ENCODE measurements around the gene SIK3. TPM values are rescaled to one million over a fixed set of nuclear protein-coding genes. Genes with fewer than 3 reads are reported as not detected.

The SIK3 gene
- total RNA-seq, 1 experiment from 2014 or later: 14.5 TPM

DNA sequence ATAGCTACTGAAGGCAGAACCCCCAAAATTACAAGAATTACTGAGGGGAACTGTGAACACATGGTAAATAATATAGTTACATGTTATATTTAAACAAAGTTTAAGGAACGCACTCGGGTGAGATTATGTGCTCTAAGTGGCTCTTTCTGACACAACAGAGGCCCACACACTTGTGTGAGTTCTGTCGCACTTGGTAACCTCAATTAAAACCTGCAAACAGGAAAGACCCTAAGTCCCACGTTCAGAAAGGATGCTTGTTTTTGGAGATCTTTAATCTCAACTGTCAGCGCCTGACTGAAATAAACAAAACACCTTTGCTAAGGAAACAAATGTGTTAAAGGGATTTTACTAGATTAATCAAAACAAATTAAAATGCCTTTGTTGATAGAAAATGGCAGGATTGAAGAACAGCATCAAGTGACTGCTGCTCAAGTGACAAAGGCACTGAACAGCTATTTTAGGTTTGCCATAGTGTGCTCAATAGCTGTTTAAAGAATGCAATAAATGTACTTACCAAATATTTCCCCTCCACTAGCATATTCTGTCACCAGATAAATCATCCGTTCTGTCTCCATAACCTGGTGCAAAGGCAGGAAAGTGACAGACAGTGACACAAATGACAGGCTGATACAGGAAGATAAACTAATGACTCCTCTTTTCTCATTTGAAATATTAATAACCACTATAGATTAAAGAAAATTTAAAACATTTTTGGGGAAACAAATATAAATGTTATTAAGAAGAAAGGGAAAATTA, 144.5 kb downstream of the SIK3 start:
- H3K9ac ChIP-seq (ENCODE audit: low read length): no peak overlapping the region
- ATAC-seq (no peak), DNase-seq (no peak)
- H3K36me3 ChIP-seq (ENCODE audit: low read depth, low read length): no peaks in the 10 kb centered on the region; the same call in 1 of the 2 replicates
- TF ChIP-seq CTCF (conservative IDR thresholded peaks at IDR 0.05; ENCODE audit: low read depth, low read length) (no peak), EZH2 (IDR thresholded peaks at IDR 0.05; ENCODE audit: low read length, unreplicated experiment) (no peak), EZH2phosphoT487 (IDR thresholded peaks at IDR 0.05; ENCODE audit: borderline replicate concordance, low read length) (no peak)
- no peaks in the 10 kb centered on the region for H3K9me2 ChIP-seq (replicated peaks; ENCODE audit: low read length)
- H4K20me1 ChIP-seq (ENCODE audit: low read length): no peaks in the 10 kb centered on the region
- intact Hi-C loops (cut with micrococcal nuclease): no loop called here
- H3F3A ChIP-seq (ENCODE audit: low read length, unreplicated experiment): no peaks in the 10 kb centered on the region
- no peaks in the 10 kb centered on the region for H3K79me2 ChIP-seq (ENCODE audit: low read length)
- H3K27me3 ChIP-seq (ENCODE audit: low read length): no peaks in the 10 kb centered on the region
- H2AFZ ChIP-seq (ENCODE audit: low read length): no peak overlapping the region
- CTCF ChIA-PET: no interaction called here
- no peak overlapping the region for H3K27ac ChIP-seq (ENCODE audit: low read length)
- no peak overlapping the region for H3K4me3 ChIP-seq (ENCODE audit: low read length)
- POLR2A ChIA-PET (ENCODE audit: unreplicated experiment): no interaction called here
- H3K4me2 ChIP-seq (ENCODE audit: low read length): no peak overlapping the region
- H3K4me1 ChIP-seq (ENCODE audit: insufficient read depth, low read length): peaks cover 7% of the 10 kb centered on the region
- no peaks in the 10 kb centered on the region for H3K9me3 ChIP-seq (ENCODE audit: low read length)
- no TSS peak for BruUV-seq (replicated peaks)

GRCh38 chr11:116951762-116952161, 146.5 kb downstream of the SIK3 start:
- H4K20me1 ChIP-seq (ENCODE audit: low read length): no peaks in the 10 kb centered on the region
- BruUV-seq (replicated peaks): no TSS peak
- no peak overlapping the region for H3K4me3 ChIP-seq (ENCODE audit: low read length)
- no peaks in the 10 kb centered on the region for H3K27me3 ChIP-seq (ENCODE audit: low read length)
- ATAC-seq (no peak), DNase-seq (no peak)
- intact Hi-C loops (cut with micrococcal nuclease): no loop called here
- no peaks in the 10 kb centered on the region for H3K79me2 ChIP-seq (ENCODE audit: low read length)
- no peaks in the 10 kb centered on the region for H3K9me2 ChIP-seq (replicated peaks; ENCODE audit: low read length)
- H3F3A ChIP-seq (ENCODE audit: low read length, unreplicated experiment): no peaks in the 10 kb centered on the region
- ChIA-PET POLR2A (ENCODE audit: unreplicated experiment) (no interaction called here), CTCF (no interaction called here)
- H3K36me3 ChIP-seq (ENCODE audit: low read depth, low read length): no peaks in the 10 kb centered on the region; the same call in 1 of the 2 replicates
- H2AFZ ChIP-seq (ENCODE audit: low read length): no peak overlapping the region
- H3K4me2 ChIP-seq (ENCODE audit: low read length): no peak overlapping the region
- no peak overlapping the region for H3K27ac ChIP-seq (ENCODE audit: low read length)
- no peaks in the 10 kb centered on the region for H3K9me3 ChIP-seq (ENCODE audit: low read length)
- peaks cover 14% of the 10 kb centered on the region for H3K4me1 ChIP-seq (ENCODE audit: insufficient read depth, low read length)
- no peak for TF ChIP-seq CTCF (conservative IDR thresholded peaks at IDR 0.05; ENCODE audit: low read depth, low read length)
- no peak for TF ChIP-seq EZH2 (IDR thresholded peaks at IDR 0.05; ENCODE audit: low read length, unreplicated experiment)
- no peak for TF ChIP-seq EZH2phosphoT487 (IDR thresholded peaks at IDR 0.05; ENCODE audit: borderline replicate concordance, low read length)
- no peak overlapping the region for H3K9ac ChIP-seq (ENCODE audit: low read length)

GRCh38 chr11:116950210-116950609, 148.0 kb downstream of the SIK3 start:
- H3K27ac ChIP-seq (ENCODE audit: low read length): no peak overlapping the region
- H3K27me3 ChIP-seq (ENCODE audit: low read length): no peaks in the 10 kb centered on the region
- no peak for DNase-seq
- H3K9me3 ChIP-seq (ENCODE audit: low read length): no peaks in the 10 kb centered on the region
- no peak overlapping the region for H3K9ac ChIP-seq (ENCODE audit: low read length)
- H3K4me1 ChIP-seq (ENCODE audit: insufficient read depth, low read length): peaks cover 24% of the 10 kb centered on the region
- H4K20me1 ChIP-seq (ENCODE audit: low read length): no peaks in the 10 kb centered on the region
- H3K79me2 ChIP-seq (ENCODE audit: low read length): no peaks in the 10 kb centered on the region
- no peaks in the 10 kb centered on the region for H3F3A ChIP-seq (ENCODE audit: low read length, unreplicated experiment)
- ChIA-PET POLR2A (ENCODE audit: unreplicated experiment) (no interaction called here), CTCF (no interaction called here)
- no peak overlapping the region for H2AFZ ChIP-seq (ENCODE audit: low read length)
- no peak overlapping the region for H3K4me3 ChIP-seq (ENCODE audit: low read length)
- TF ChIP-seq EZH2 (IDR thresholded peaks at IDR 0.05; ENCODE audit: low read length, unreplicated experiment) (no peak), CTCF (conservative IDR thresholded peaks at IDR 0.05; ENCODE audit: low read depth, low read length) (no peak), EZH2phosphoT487 (IDR thresholded peaks at IDR 0.05; ENCODE audit: borderline replicate concordance, low read length) (no peak)
- no peak overlapping the region for H3K4me2 ChIP-seq (ENCODE audit: low read length)
- no peaks in the 10 kb centered on the region for H3K9me2 ChIP-seq (replicated peaks; ENCODE audit: low read length)
- BruUV-seq (replicated peaks): no TSS peak
- ATAC-seq: no peak
- no peaks in the 10 kb centered on the region; the same call in 1 of the 2 replicates for H3K36me3 ChIP-seq (ENCODE audit: low read depth, low read length)
- intact Hi-C loops (cut with micrococcal nuclease): no loop called here
